ENCODE measurements around the gene LENG8. TPM values are rescaled to one million over a fixed set of nuclear protein-coding genes. Genes with fewer than 3 reads are reported as not detected.
"Not testable (repeated sequence)": the region's sequence is repeated elsewhere in the genome, so short reads cannot be mapped to it uniquely, and the experiment has no call there.

LENG8 gene
- total RNA-seq, 2 experiments from 2014 or later: 165 to 170 TPM

GRCh38 chr19:54492568-54492967 lies 43.6 kb downstream of the LENG8 start:
- intact Hi-C loops (cut with micrococcal nuclease): no loop called here
- no peak for TF ChIP-seq CTCF (IDR thresholded peaks at IDR 0.05)
- POLR2A ChIA-PET: no interaction called here
- H3K27ac Mint-ChIP-seq: no peak overlapping the region
- no peaks in the 10 kb centered on the region for H3K9me3 Mint-ChIP-seq
- H3K36me3 Mint-ChIP-seq (ENCODE audit: low read depth): no peaks in the 10 kb centered on the region
- CTCF ChIA-PET: no interaction called here
- no peak for ATAC-seq
- peaks cover 22% of the 10 kb centered on the region for H3K27me3 Mint-ChIP-seq
- DNase-seq: no peak
- no peak overlapping the region for H3K4me3 Mint-ChIP-seq
- H3K4me1 Mint-ChIP-seq (ENCODE audit: low read depth): peaks cover 4% of the 10 kb centered on the region

- H3K4me3 Mint-ChIP-seq; POLR2A ChIA-PET; ATAC-seq; intact Hi-C loops (cut with micrococcal nuclease); H3K36me3 Mint-ChIP-seq (ENCODE audit: low read depth); H3K9me3 Mint-ChIP-seq; CTCF ChIA-PET; H3K4me1 Mint-ChIP-seq (ENCODE audit: low read depth); H3K27ac Mint-ChIP-seq; DNase-seq: not testable (repeated sequence)
- peaks cover 23% of the 10 kb centered on the region for H3K27me3 Mint-ChIP-seq
Measured at GRCh38 chr19:54493056-54493455, 44.1 kb downstream of the LENG8 start.

- Mint-ChIP-seq H3K27me3 (peaks cover 24% of the 10 kb centered on the region), H3K4me1 (ENCODE audit: low read depth) (peaks cover 16% of the 10 kb centered on the region), H3K27ac (no peak overlapping the region), H3K4me3 (no peak overlapping the region), H3K9me3 (no peaks in the 10 kb centered on the region), H3K36me3 (ENCODE audit: low read depth) (no peaks in the 10 kb centered on the region)
- no peak for ATAC-seq
- ChIA-PET POLR2A (no interaction called here), CTCF (interaction anchor here (0.6 kb wide), 1 partner anchor 15 kb away, joined by 3 read pairs; no protein-coding TSS in a partner anchor)
- TF ChIP-seq CTCF (IDR thresholded peaks at IDR 0.05): no peak
- DNase-seq: no peak
- intact Hi-C loops (cut with micrococcal nuclease): no loop called here
Measured at GRCh38 chr19:54493967-54494585, 45.1 kb downstream of the LENG8 start.

GRCh38 chr19:54495284-54495683 lies 46.3 kb downstream of the LENG8 start:
- H3K9me3 Mint-ChIP-seq; ATAC-seq; intact Hi-C loops (cut with micrococcal nuclease); H3K4me3 Mint-ChIP-seq; DNase-seq; POLR2A ChIA-PET; H3K27ac Mint-ChIP-seq; H3K36me3 Mint-ChIP-seq (ENCODE audit: low read depth): not testable (repeated sequence)
- CTCF ChIA-PET: interaction anchor here (0.9 kb wide), 1 partner anchor 12 kb away, joined by 3 read pairs; no protein-coding TSS in a partner anchor
- Mint-ChIP-seq H3K4me1 (ENCODE audit: low read depth) (peaks cover 18% of the 10 kb centered on the region), H3K27me3 (peaks cover 28% of the 10 kb centered on the region)

GRCh38 chr19:54497747-54498450 lies 48.9 kb downstream of the LENG8 start:
- H3K4me3 Mint-ChIP-seq; POLR2A ChIA-PET; H3K9me3 Mint-ChIP-seq; H3K36me3 Mint-ChIP-seq (ENCODE audit: low read depth); CTCF ChIA-PET; H3K27ac Mint-ChIP-seq; intact Hi-C loops (cut with micrococcal nuclease): not testable (repeated sequence)
- Mint-ChIP-seq H3K4me1 (ENCODE audit: low read depth) (peaks cover 24% of the 10 kb centered on the region), H3K27me3 (peaks cover 34% of the 10 kb centered on the region)
- peak; percentile 77 for ATAC-seq
- peak; percentile 43 for DNase-seq

- ATAC-seq: peak; percentile 46
- H3K27me3 Mint-ChIP-seq: peaks cover 31% of the 10 kb centered on the region
- H3K9me3 Mint-ChIP-seq; DNase-seq; H3K36me3 Mint-ChIP-seq (ENCODE audit: low read depth); H3K27ac Mint-ChIP-seq; intact Hi-C loops (cut with micrococcal nuclease); H3K4me3 Mint-ChIP-seq: not testable (repeated sequence)
- POLR2A ChIA-PET: interaction anchor here (0.6 kb wide), 1 partner anchor 372 kb away, joined by 3 read pairs; no protein-coding TSS in a partner anchor
- H3K4me1 Mint-ChIP-seq (ENCODE audit: low read depth): peaks cover 24% of the 10 kb centered on the region
- CTCF ChIA-PET: interaction anchor here (1.6 kb wide), 1 partner anchor 20 kb away, joined by 3 read pairs; no protein-coding TSS in a partner anchor
Measured at GRCh38 chr19:54498451-54498772, 49.4 kb downstream of the LENG8 start.

GRCh38 chr19:54502518-54503048 lies 53.6 kb downstream of the LENG8 start, which contains the start of gene LAIR2:
Gene LAIR2 (plus strand): TSS chr19:54502831. CDS start chr19:54502919, 88 bp downstream.
- Mint-ChIP-seq H3K27me3 (peaks cover 29% of the 10 kb centered on the region), H3K9me3 (no peaks in the 10 kb centered on the region), H3K36me3 (ENCODE audit: low read depth) (no peaks in the 10 kb centered on the region), H3K4me1 (ENCODE audit: low read depth) (peaks cover 30% of the 10 kb centered on the region), H3K27ac (no peak within 1 kb of the TSS), H3K4me3 (peak within 1 kb of the TSS; percentile 50)
- peak; percentile 43 for DNase-seq
- TF ChIP-seq CTCF (IDR thresholded peaks at IDR 0.05): no peak
- ChIA-PET CTCF (no interaction called here), POLR2A (no interaction called here)
- intact Hi-C loops (cut with micrococcal nuclease): no loop called here
- ATAC-seq: peak; percentile 60

GRCh38 chr19:54505542-54505941 lies 56.5 kb downstream of the LENG8 start:
- H3K36me3 Mint-ChIP-seq (ENCODE audit: low read depth); DNase-seq; ATAC-seq; H3K4me3 Mint-ChIP-seq; POLR2A ChIA-PET; intact Hi-C loops (cut with micrococcal nuclease); H3K9me3 Mint-ChIP-seq; H3K27ac Mint-ChIP-seq: not testable (repeated sequence)
- peaks cover 23% of the 10 kb centered on the region for H3K27me3 Mint-ChIP-seq
- CTCF ChIA-PET: interaction anchor here (1.2 to 1.4 kb wide), 2 partner anchors 24 to 170 kb away, joined by 3 read pairs; no protein-coding TSS in a partner anchor
- peaks cover 22% of the 10 kb centered on the region for H3K4me1 Mint-ChIP-seq (ENCODE audit: low read depth)

All from activated CD8-positive, alpha-beta T cell treated with anti-CD3 and anti-CD28 coated beads for 36 hours (primary cell).